GM19035 (cell line): ENCODE data around the gene FAH.

Source experiments
- ATAC-seq: cut with Tn5 transposase; IDR thresholded peaks from one replicate; pipeline ENCODE4 v1.9.1; 2021; ENCODE audit not compliant: unreplicated experiment

Gene FAH

DNA sequence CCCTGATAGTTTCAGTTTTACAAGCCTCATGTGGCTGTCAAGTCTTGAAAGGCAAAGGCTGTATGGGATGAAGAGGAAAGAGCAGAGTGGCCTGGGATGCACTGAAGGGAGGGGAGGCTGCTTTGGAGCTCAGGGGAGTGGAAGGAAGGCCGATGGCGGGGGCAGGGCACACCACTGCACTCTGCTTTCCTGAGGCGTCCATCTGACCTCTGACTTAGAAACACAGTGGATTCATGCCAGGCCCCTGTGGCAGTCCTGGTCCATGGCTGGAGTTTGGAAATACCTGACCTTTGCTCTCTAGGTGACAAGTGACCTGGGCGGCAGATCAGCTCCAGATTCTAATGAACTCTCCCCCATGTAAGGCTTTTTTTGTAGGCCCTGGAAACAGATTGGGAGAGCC lies 19.0 kb downstream of the FAH start:
- no peak for ATAC-seq

GRCh38 chr15:80172401-80172800 lies 19.6 kb downstream of the FAH start:
- no peak for ATAC-seq

DNA sequence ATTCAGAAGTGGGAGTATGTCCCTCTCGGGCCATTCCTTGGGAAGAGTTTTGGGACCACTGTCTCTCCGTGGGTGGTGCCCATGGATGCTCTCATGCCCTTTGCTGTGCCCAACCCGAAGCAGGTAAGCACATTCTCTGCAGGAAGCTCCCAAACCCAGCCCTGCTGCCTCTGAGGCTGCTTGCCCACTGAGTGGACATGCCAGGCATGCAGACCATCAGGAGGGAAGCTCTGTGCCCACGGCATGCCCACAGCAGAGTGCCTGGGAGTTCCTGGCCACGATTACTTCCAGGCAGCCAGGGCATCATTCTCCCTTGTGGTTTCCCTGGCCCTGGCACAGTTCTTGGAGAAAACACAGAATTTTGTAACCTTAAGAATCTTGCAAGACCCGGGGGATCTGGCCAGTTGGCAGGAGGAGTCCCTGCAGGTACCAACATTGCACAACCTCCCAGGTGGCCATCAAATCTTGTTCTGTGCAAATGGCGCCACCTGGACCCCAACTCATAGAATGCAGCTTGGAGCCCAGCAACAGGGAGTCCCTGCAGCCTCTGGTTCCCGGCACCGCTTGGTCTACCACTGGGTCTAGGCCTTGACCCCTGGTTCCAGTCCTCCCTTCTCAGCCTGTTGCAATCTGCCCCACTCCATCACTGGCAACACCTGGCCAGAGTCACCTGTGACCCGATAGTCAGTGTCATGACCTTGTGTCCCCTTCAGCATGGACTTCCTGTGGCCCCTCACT lies 20.4 kb downstream of the FAH start:
- ATAC-seq = peak; percentile 73

- ATAC-seq = no peak
These were observed 21.4 kb downstream of the FAH start for GRCh38 chr15:80174017-80174746.

DNA sequence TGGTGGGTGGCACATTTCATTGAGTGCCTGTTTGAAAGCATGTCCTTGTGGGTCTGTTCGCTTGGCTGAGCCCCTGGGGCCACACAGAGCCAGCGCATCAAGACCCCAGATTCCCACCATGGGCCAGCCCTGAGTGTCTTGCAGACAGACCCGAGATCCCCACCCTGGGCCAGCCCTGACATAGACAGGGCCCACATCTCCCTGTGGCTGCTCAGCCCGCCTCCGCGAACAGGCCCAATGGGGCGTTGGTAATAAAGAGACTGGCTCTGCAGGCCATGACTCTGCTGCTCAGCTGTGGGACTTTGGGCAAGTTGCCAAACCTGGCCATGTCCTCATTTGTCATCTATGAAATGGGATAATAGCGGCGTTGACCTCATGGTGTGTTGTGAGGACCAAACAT lies 22.6 kb downstream of the FAH start:
- no peak for ATAC-seq

GRCh38 chr15:80176443-80176842 lies 23.6 kb downstream of the FAH start:
- ATAC-seq = no peak

- ATAC-seq = no peak
These were observed 24.4 kb downstream of the FAH start for GRCh38 chr15:80177156-80177555.

GRCh38 chr15:80179025-80179759 lies 26.4 kb downstream of the FAH start:
- ATAC-seq = no peak

- no peak for ATAC-seq
These were observed 27.1 kb downstream of the FAH start for GRCh38 chr15:80179935-80180334.

GRCh38 chr15:80180468-80180867 lies 27.7 kb downstream of the FAH start:
- no peak for ATAC-seq

GRCh38 chr15:80180986-80181385 lies 28.2 kb downstream of the FAH start:
- ATAC-seq = no peak

DNA sequence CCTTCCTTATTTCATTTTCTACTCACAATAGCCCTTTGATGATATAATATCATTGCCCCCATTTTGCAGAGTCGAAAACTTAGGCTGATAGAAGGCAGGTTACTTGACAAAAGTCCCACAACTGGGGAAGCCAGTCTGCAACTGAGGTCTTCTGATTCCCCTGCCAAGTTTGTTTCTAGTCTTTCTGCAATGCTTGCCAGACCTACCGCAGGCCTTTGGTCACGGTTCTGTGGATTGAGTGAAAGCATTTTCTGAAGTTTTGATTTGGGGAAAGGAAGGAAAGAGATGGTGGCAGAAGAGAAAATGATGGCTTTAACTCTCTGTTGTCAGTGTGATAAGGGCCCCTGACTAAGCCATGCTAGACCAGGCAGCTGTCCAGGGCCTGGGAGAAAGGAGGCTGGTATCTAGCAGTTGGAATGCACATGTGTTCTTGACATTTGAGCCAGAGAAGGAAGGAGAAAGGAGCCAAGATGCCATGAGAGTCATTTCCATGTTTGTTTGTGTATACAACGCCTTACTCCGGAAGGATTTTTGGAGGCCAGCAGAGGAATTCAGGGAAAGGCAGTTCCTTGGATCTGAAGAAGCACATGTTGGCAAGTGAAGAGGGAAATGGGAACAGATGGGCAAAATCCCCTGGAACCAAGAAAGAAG lies 29.9 kb downstream of the FAH start:
- no peak for ATAC-seq

DNA sequence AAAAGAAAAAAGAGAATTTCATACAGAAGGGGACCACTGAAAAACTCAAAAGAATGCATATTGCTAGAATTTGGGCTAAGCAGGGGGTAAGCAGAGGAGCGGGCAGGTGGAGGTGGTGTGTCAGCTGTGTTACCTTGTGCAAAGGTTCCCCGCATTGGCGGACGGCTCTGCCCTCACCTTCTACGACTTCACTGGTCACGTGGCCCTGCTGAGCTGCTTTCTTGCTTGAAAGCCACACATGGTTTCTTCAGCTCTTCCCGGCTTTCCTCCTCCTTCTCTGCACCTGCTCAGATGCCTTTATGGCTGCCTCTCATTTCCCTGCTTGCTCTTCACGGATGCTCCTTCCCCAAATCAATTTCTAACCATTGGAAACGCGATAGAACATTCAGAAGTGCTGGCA lies 30.5 kb downstream of the FAH start:
- no peak for ATAC-seq

- ATAC-seq = no peak
These were observed 31.1 kb downstream of the FAH start for GRCh38 chr15:80183886-80184285.

DNA sequence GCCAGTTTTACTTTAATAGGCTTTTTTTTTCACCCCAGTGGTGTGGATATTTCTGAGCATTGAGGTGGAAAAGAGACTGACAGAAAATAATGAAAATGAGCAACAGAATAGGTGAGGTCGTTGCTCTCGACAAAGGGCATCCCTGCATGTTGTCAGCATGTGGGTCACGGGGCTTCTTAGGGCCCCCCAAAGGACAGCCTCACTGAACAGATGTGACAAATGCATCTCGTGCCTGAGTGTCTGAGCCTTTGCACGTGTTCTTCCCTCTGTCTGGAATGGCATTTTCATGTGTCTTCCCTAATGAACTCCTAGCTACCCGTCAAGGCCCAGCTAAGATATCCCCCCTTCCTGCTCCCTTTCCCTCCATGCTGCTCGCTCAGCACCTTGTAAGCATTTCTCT lies 31.8 kb downstream of the FAH start:
- ATAC-seq = no peak

DNA sequence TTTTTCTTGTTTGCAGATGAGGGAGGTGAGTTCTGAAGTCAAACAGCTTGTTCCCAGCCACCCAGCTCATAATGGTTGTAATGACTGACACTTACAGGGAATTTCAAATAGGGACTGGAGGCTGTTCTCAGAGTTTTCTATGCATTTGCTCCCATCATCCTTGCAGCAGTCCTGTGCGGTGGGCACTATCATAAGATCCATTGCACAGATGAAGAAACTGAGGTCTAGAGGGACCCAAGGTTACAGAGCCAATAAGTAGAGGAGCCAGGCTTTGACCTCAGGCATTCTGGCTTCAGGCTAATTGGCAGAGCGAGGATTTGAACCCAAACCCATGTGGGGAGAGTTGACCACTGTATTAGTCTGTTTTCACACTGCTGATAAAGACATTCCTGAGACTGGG lies 32.4 kb downstream of the FAH start:
- no peak for ATAC-seq

DNA sequence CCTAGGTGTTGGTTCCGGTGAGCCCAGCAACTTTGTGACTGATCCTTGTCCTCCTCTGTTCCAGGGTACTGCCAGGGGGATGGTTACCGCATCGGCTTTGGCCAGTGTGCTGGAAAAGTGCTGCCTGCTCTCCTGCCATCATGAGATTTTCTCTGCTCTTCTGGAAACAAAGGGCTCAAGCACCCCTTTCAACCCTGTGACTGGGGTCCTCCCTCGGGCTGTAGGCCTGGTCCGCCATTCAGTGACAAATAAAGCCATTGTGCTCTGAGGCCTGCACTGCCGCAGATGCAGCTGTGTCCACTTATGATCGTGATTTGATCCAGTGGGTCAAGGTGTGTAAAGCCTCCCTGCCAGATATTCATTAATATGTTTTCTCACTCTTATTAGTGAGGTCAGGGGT lies 33.3 kb downstream of the FAH start:
- no peak for ATAC-seq

DNA sequence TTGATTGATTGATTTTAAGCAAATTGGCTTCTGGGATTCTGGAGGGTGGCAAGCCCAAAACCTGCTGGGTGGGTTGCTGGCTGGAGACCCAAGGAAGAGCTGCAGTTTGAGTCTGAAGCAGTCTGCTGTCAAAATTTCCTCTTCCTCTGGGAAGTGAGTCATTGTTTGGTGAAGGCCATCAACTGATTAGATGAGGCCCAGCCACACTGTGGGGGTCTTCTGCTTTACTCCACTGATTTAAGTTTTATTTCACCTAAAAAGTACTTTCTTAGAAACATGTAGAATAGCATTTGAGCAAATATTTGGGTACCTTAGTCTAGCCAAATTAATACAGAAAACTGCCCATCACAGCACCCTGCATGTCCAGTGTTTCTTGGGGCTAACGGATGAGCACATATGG lies 33.8 kb downstream of the FAH start:
- no peak for ATAC-seq

DNA sequence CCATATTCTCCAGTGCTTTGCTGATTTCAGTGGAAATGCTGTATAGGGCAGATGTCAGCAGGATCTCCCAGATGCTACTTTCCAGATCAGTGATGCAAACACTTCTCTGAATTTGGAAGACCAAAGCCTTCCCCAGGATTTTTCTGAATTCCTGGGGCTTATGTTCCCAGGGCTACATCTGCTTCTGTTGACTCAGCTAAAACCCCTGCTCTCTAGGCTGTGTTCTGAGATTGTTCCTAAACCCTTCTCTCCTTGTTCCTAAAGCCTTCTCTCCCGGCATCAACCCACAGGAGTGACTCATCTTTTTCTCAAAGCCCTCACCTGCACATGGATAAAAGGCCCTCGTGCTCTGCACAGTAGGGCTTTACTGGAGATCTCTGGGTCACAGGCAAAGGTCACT lies 35.5 kb downstream of the FAH start:
- ATAC-seq = no peak

DNA sequence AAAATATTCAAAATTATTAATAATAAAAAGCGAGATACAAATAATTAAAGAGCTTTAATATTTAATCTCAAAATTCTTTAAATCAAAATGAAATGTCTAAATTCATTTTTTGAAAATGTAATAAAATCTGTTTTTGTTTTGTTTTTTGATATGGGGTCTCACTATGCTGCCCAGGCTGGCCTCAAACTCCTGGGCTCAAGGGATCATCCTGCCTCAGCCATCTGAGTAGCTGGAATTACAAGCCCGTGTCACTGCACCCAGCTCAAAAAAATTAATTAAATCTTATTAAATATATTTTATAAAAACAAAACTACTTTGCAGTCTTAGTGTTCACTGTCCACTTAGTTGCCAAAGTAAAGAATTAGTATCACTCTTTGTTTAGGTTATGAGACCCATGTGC lies 38.4 kb downstream of the FAH start:
- no peak for ATAC-seq

GRCh38 chr15:80191897-80192595 lies 39.2 kb downstream of the FAH start:
- ATAC-seq = no peak
